NCI-H128 (cell line): Measurements from ENCODE around the gene NKAIN2.

Experiments
- DNase-seq: peaks from one replicate; lab custom pipeline; 2025; ENCODE audit not compliant: unreplicated experiment; lab: John Stamatoyannopoulos, UW

NKAIN2 gene

GRCh38 chr6:124783344-124783743, 979.7 kb downstream of the NKAIN2 start:
- no peak for DNase-seq

- no peak for DNase-seq
These were observed 987.5 kb downstream of the NKAIN2 start for GRCh38 chr6:124791156-124791555.

GRCh38 chr6:124792386-124792785, 988.7 kb downstream of the NKAIN2 start:
- no peak for DNase-seq

GRCh38 chr6:124793398-124793797, 989.7 kb downstream of the NKAIN2 start:
- DNase-seq, result no peak

- DNase-seq, result peak; percentile 34
These were observed 992.2 kb downstream of the NKAIN2 start for GRCh38 chr6:124795643-124796463.

- no peak for DNase-seq
These were observed 992.9 kb downstream of the NKAIN2 start for GRCh38 chr6:124796464-124796970.

GRCh38 chr6:124797224-124797623, 993.6 kb downstream of the NKAIN2 start:
- no peak for DNase-seq

GRCh38 chr6:124798942-124799496, 995.4 kb downstream of the NKAIN2 start:
- DNase-seq, result no peak

GRCh38 chr6:124799638-124800037, 996.0 kb downstream of the NKAIN2 start:
- DNase-seq, result no peak

- DNase-seq, result no peak
These were observed 996.6 kb downstream of the NKAIN2 start for GRCh38 chr6:124800222-124800621.

GRCh38 chr6:124812067-124812466, 1008.4 kb downstream of the NKAIN2 start:
- no peak for DNase-seq

GRCh38 chr6:124819346-124819745, 1015.7 kb downstream of the NKAIN2 start:
- no peak for DNase-seq

GRCh38 chr6:124822204-124822613, 1018.5 kb downstream of the NKAIN2 start:
- DNase-seq, result no peak

GRCh38 chr6:124822721-124823120, 1019.1 kb downstream of the NKAIN2 start:
- no peak for DNase-seq

- DNase-seq, result no peak
These were observed 1019.8 kb downstream of the NKAIN2 start for GRCh38 chr6:124823240-124824111.

- DNase-seq, result no peak
These were observed 1021.9 kb downstream of the NKAIN2 start for GRCh38 chr6:124825564-124825963.

GRCh38 chr6:124829822-124830221, 1026.2 kb downstream of the NKAIN2 start:
- DNase-seq, result no peak

- no peak for DNase-seq
These were observed 1026.8 kb downstream of the NKAIN2 start for GRCh38 chr6:124830506-124830905.

- peak; percentile 5 for DNase-seq
These were observed 1050.8 kb downstream of the NKAIN2 start for GRCh38 chr6:124854338-124854922.

- no peak for DNase-seq
These were observed 1054.1 kb downstream of the NKAIN2 start for GRCh38 chr6:124857746-124858145.

GRCh38 chr6:124858564-124858963, 1054.9 kb downstream of the NKAIN2 start:
- no peak for DNase-seq
